Measurements from ENCODE around the gene TJP3. TPM values are rescaled to one million over a fixed set of nuclear protein-coding genes. Genes with fewer than 3 reads are reported as not detected.

Gene TJP3
- total RNA-seq, 1 donor from 2014 or later, result 14.7 TPM

GRCh38 chr19:3781603-3782002, 73.4 kb downstream of the TJP3 start:
- Histone ChIP-seq H2AFZ (replicated peaks) (no peak overlapping the region), H3K9ac (no peak overlapping the region), H3F3A (ENCODE audit: low read depth) (no peaks in the 10 kb centered on the region), H4K20me1 (ENCODE audit: low read depth) (peaks cover 6% of the 10 kb centered on the region), H3K27ac (no peak overlapping the region), H3K79me2 (ENCODE audit: low read depth) (no peaks in the 10 kb centered on the region), H3K4me1 (peaks cover 6% of the 10 kb centered on the region), H3K27me3 (peaks cover 34% of the 10 kb centered on the region), H3K36me3 (no peaks in the 10 kb centered on the region), H3K9me3 (ENCODE audit: low read depth) (no peaks in the 10 kb centered on the region), H3K4me3 (no peak overlapping the region), H3K4me2 (no peak overlapping the region)
- Mint-ChIP-seq H3K4me1 (peaks cover 1% of the 10 kb centered on the region), H3K9me3 (peaks cover 18% of the 10 kb centered on the region), H3K36me3 (no peaks in the 10 kb centered on the region), H3K4me3 (no peak overlapping the region), H3K27ac (no peak overlapping the region), H3K27me3 (ENCODE audit: insufficient read depth, low read depth) (peaks cover 29% of the 10 kb centered on the region)
- DNase-seq (ENCODE audit: low spot score), result no peak
- TF ChIP-seq EZH2phosphoT487 (IDR thresholded peaks at IDR 0.05) (no peak), EZH2 (IDR thresholded peaks at IDR 0.05) (no peak), CTCF (IDR thresholded peaks at IDR 0.05) (no peak)

- Mint-ChIP-seq H3K27me3 (ENCODE audit: insufficient read depth, low read depth) (peaks cover 34% of the 10 kb centered on the region), H3K36me3 (no peaks in the 10 kb centered on the region), H3K27ac (no peak overlapping the region), H3K9me3 (peaks cover 18% of the 10 kb centered on the region), H3K4me3 (peak overlapping the region; percentile 33), H3K4me1 (peaks cover 3% of the 10 kb centered on the region)
- Histone ChIP-seq H3F3A (ENCODE audit: low read depth) (no peaks in the 10 kb centered on the region), H3K79me2 (ENCODE audit: low read depth) (no peaks in the 10 kb centered on the region), H3K27ac (no peak overlapping the region), H3K9me3 (ENCODE audit: low read depth) (no peaks in the 10 kb centered on the region), H3K4me3 (no peak overlapping the region), H4K20me1 (ENCODE audit: low read depth) (peaks cover 6% of the 10 kb centered on the region), H3K27me3 (peaks cover 42% of the 10 kb centered on the region), H3K9ac (no peak overlapping the region), H3K36me3 (no peaks in the 10 kb centered on the region), H3K4me2 (no peak overlapping the region), H3K4me1 (peaks cover 6% of the 10 kb centered on the region), H2AFZ (replicated peaks) (no peak overlapping the region)
- TF ChIP-seq CTCF (IDR thresholded peaks at IDR 0.05), result no peak
- no peak for DNase-seq (ENCODE audit: low spot score)
These were observed 74.1 kb downstream of the TJP3 start for GRCh38 chr19:3782330-3782729.

- H2AFZ ChIP-seq (replicated peaks), result no peak overlapping the region
- peaks cover 37% of the 10 kb centered on the region for H3K27me3 Mint-ChIP-seq (ENCODE audit: insufficient read depth, low read depth)
- H4K20me1 ChIP-seq (ENCODE audit: low read depth), result peaks cover 6% of the 10 kb centered on the region
- no peaks in the 10 kb centered on the region for H3K9me3 ChIP-seq (ENCODE audit: low read depth)
- no peak overlapping the region for H3K9ac ChIP-seq
- H3K36me3 ChIP-seq, result no peaks in the 10 kb centered on the region
- no peaks in the 10 kb centered on the region for H3K36me3 Mint-ChIP-seq
- H3K9me3 Mint-ChIP-seq, result peaks cover 18% of the 10 kb centered on the region
- H3F3A ChIP-seq (ENCODE audit: low read depth), result no peaks in the 10 kb centered on the region
- H3K27me3 ChIP-seq, result peaks cover 46% of the 10 kb centered on the region
- TF ChIP-seq CTCF (IDR thresholded peaks at IDR 0.05) (no peak), EZH2 (IDR thresholded peaks at IDR 0.05) (no peak), EZH2phosphoT487 (IDR thresholded peaks at IDR 0.05) (no peak)
- no peak overlapping the region for H3K4me3 ChIP-seq
- H3K4me1 Mint-ChIP-seq, result peaks cover 3% of the 10 kb centered on the region
- H3K79me2 ChIP-seq (ENCODE audit: low read depth), result no peaks in the 10 kb centered on the region
- H3K4me3 Mint-ChIP-seq, result no peak overlapping the region
- no peak overlapping the region for H3K4me2 ChIP-seq
- peaks cover 6% of the 10 kb centered on the region for H3K4me1 ChIP-seq
- no peak overlapping the region for H3K27ac Mint-ChIP-seq
- H3K27ac ChIP-seq, result no peak overlapping the region
- peak; percentile 1 for DNase-seq (ENCODE audit: low spot score)
These were observed 74.7 kb downstream of the TJP3 start for GRCh38 chr19:3782903-3783302.

Measured in neural progenitor cell (in vitro differentiated cells).